ENCODE results near the gene SPI1.

The SPI1 gene

DNA sequence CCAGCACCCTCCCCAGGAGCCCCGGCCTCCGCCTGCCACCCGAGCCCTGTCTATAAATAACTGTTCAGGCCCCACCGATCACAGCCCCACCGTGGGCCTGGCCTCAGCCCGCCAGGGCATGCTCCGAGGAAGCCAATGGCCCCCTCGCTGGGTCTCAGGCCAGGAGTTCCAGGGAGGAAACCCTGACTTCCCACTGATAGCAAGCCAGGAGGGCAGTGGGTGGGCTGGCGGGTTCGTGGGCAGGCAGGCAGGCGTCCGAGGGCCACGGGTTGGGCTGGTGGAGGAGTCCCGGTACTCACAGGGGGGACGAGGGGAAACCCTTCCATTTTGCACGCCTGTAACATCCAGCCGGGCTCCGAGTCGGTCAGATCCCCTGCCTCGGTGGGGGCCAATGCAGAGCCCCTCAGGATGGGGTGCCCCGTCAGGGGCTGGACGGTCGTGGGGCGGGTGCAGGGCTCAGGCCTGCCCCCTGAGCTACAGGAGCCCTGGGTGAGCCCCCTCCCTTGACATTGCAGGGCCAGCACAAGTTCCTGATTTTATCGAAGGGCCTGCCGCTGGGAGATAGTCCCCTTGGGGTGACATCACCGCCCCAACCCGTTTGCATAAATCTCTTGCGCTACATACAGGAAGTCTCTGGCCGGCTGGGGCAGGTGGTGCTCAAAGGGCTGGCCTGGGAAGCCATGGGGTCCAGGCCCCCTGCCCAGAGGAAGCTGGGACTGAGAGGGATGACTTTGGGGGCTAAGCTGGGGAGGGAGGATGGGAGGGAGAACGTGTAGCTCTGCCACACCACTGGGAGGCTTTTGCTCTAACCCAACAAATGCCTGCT is at the start of gene SPI1:
Gene SPI1, minus strand, starts transcription at position 538 of the 826 bp plus-strand sequence. Its CDS starts 194 bp downstream, at position 344.
- no peak for DNase-seq

- peak; percentile 81 for DNase-seq
Observed at GRCh38 chr11:47426062-47426956, 48.0 kb upstream of the SPI1 start, which contains the start of gene PSMC3. PSMC3 (minus strand) TSS chr11:47426439; CDS start chr11:47426279, 160 bp downstream.

GRCh38 chr11:47425611-47426010 is 47.3 kb upstream of the SPI1 start:
- DNase-seq, result no peak

- no peak for DNase-seq
Observed at GRCh38 chr11:47418454-47419259, 40.3 kb upstream of the SPI1 start.

DNA sequence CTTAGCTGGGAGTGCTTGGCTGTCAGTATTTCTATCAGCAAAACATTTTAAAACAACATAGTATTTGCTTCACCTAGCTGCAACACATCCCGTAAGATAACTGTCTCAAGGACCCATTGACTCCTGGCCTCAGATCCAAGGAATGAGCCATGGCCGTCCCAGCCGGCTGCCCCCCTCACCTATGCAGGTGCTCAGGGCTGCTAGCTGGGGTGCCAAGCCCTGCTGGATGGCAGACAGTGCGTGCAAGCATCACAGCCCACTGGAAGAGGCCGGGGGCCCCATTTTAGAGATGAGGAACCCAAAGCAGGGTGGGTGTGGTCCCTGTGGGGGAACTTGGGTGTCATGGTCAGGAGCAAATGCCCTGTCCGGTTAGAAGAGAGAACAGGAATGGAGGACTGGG is 39.4 kb upstream of the SPI1 start:
- no peak for DNase-seq

- peak; percentile 91 for DNase-seq
Observed at GRCh38 chr11:47415949-47416472, 37.7 kb upstream of the SPI1 start.

DNA sequence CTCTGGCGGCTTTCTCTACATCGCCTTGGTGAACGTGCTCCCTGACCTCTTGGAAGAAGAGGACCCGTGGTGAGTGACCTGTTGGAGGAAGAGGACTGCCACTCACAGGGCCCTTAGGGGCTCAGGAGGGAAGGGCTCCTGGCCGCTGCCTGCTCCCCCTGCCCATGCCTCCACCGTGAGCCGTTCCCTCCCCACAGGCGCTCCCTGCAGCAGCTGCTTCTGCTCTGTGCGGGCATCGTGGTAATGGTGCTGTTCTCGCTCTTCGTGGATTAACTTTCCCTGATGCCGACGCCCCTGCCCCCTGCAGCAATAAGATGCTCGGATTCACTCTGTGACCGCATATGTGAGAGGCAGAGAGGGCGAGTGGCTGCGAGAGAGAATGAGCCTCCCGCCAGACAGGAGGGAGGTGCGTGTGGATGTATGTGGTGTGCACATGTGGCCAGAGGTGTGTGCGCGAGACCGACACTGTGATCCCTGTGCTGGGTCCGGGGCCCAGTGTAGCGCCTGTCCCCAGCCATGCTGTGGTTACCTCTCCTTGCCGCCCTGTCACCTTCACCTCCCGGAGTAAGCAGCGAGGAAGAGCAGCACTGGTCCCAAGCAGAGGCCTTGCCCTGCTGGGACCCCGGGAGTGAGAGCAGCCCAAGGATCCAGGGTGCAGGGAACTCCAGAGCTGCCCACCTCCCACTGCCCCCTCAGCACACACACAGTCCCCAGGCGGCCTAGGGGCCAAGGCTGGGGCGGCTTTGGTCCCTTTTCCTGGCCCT is 36.9 kb upstream of the SPI1 start:
- DNase-seq, result peak; percentile 34

DNA sequence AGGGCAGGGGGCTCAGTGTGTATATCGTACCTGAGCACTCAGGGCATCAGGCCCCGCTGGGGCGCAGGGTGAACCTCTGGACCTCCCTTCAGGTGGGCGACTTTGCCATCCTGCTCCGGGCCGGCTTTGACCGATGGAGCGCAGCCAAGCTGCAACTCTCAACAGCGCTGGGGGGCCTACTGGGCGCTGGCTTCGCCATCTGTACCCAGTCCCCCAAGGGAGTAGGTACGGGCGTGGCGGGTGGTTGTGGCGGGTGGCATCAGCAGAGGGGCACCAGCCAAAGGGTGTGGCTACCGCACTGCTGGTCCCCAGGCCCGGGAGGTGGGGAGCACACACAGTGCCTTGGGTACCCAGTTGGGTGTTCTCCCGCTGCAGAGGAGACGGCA is 36.3 kb upstream of the SPI1 start:
- no peak for DNase-seq

DNA sequence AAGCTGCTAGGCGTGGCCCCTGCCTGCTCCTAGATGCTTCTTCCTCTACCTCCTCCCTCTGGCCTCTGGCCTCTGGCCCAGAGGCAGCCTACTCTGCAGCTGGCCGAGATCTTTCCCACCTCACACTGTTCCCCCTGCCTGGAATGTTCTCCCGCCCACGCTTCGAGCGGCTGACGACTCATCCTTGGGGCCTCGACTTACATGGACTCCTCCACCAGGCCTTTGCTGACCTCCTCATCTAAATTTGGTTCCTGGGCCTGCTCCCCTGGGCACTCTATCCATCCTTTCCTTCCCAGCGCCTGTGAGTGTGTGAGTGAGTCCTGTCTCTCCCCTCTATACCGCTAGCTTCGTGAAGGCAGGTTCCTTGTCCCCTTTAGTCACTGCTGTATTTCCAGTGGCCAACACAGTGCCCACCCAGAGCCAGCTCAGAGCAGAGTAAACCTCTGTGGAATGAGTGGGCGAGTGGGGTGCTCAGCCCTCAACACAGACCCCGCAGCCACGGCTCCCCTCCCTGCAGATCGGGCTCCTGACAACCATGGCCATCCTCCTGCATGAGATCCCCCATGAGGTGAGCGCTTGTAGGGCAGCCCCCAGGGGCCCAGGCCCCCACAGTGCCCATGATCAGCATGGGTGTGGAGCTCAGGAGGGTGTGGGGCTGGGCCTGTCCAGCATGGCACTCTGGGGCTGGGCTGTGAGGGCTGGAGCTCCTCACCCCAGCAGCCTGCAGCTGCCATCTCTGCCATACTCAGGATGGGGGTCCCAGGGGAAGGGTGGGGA is 35.7 kb upstream of the SPI1 start:
- DNase-seq, result no peak

- no peak for DNase-seq
Observed at GRCh38 chr11:47413351-47413750, 35.0 kb upstream of the SPI1 start.

- peak; percentile 94 for DNase-seq
Observed at GRCh38 chr11:47411884-47412746, 33.8 kb upstream of the SPI1 start.

DNA sequence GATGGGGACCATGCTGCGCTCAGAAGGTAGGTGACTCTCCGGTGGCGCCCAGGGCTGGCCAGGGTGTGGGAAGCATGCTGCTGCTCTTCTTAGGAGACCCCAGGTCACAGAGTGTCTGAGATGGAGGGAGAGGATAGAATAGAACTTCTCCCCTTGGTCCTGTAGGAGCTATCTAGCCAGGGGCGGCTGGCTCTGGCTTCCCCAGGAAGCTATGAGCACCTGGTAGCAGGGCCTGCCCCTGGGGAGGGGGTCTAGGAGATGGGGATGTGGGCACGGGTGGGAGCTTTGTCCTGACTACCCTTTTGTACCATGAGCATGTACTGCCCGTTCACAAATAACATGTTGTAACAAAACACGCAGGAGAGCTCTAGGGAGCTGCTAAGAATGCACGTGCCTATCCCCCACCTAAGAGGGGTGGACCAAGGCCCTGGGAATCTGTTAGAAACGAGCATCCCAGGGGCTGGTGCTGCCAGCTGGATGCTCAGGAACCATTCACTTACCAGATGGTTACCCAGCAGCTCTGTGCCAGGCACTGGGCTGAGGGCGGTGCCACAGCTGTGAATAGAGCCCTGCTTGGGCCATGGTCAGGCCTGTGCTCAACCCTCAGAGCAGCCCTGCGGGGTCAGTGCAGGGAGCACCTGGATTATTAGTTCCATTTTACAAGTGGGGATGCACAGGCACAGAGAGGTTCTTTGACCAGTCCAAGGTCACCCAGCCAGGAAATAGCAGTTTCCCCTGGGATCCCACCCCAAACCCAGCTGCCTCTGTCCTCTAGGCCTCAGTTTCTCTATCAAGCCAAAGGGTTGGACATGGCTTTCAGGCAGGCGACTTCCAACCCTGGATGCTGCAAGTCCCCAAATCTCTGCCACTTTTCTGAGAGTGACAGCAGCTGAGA is 32.3 kb upstream of the SPI1 start:
- no peak for DNase-seq

- DNase-seq, result peak; percentile 31
Observed at GRCh38 chr11:47409440-47410369, 31.4 kb upstream of the SPI1 start.

DNA sequence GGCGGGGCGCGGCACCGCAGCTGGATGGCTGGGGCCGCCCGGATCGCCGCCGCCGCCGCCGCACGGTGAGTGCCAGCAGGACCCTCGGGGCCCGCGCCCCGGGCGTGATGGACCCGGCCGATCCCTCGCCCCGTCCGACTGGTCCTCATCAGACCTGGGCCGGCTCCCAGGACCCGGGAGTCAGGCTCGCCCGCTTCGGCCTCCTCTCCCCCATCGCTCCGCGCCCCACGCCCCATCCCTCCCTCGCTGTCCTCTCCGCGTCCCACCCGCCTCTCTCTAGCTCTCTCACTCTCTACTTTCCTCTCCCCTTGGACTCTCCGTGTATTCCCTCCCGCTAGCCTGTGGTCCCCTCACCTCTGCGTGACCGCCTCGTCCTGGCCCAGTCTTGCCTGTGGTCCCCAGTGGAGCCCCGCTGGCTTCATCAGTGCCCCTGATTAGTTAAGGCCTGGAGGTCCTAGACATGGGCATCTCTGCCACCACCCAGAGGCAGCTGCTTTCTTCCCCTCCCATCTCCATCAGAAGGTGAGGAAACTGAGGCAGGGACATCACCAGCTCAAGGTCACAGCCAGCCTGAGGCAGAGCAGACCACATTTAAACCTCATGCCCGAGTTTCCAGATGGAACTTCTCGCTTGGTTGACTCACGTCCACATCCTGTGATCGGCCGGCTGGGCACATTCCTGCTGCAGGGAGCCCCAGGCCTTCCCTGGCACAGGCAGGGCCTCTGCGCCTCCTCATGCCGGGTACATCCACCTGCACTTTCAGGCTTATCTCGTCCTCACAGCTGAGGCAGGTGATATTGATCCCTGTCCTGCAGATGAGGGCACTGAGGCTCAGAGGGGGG is 30.5 kb upstream of the SPI1 start:
- peak; percentile 88 for DNase-seq

- peak; percentile 100 for DNase-seq
Observed at GRCh38 chr11:47407746-47408590, 29.6 kb upstream of the SPI1 start, which contains the start of gene SLC39A13. SLC39A13 (plus strand) TSS chr11:47408590; CDS start chr11:47410095, 1,505 bp downstream.
